Measurements from ENCODE around the gene ADGRB3.

DNA sequence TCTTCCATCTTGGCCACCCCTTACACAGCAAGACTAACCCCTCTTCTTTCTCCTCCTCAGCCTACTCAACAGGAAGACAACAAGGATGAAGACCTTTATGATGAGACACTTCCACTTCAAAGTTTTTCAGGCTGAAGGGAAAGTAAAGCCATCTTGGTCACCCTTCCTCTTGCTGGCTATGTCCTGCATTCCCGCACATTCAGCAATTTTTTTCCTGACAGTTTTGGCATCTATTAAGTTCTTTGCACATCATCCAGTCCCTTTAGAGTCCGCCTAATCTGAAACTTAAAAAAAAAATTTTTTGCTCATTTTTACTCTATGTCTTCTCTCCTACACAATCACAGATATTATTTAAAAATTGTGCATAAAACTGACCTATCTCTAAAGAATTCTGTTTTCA is 668.3 kb downstream of the ADGRB3 start:
- no peak for TF ChIP-seq POLR2A (IDR thresholded peaks at IDR 0.05; ENCODE audit: low read length)
- TF ChIP-seq GATA1 (IDR thresholded peaks at IDR 0.05; ENCODE audit: low read depth, low read length), result no peak
